ENCODE measurements around the gene COPS3. TPM values are rescaled to one million over a fixed set of nuclear protein-coding genes. Genes with fewer than 3 reads are reported as not detected.

Gene COPS3
- total RNA-seq, 1 experiment from 2014 or later, result 73.6 TPM

GRCh38 chr17:17252149-17252661 is 28.8 kb downstream of the COPS3 start:
- in situ Hi-C loops (cut with HindIII; ENCODE audit: low pct_unique_long_range_greater_than_20kb, low sequenced_read_pairs), result no loop called here
- CTCF ChIA-PET, result no interaction called here
- H3K4me1 ChIP-seq (ENCODE audit: control insufficient read depth, insufficient read depth, low read length), result no peaks in the 10 kb centered on the region

GRCh38 chr17:17246879-17247278 is 34.2 kb downstream of the COPS3 start:
- ChIA-PET CTCF (no interaction called here), POLR2A (no interaction called here)
- DNase-seq (ENCODE audit: low read depth, low spot score) (no peak), ATAC-seq (no peak)
- intact Hi-C loops (cut with micrococcal nuclease; ENCODE audit: unreplicated experiment) (no loop called here), in situ Hi-C loops (cut with HindIII; ENCODE audit: low pct_unique_long_range_greater_than_20kb, low sequenced_read_pairs) (no loop called here)
- no peak for TF ChIP-seq POLR2AphosphoS5 (IDR thresholded peaks at IDR 0.05; ENCODE audit: low read depth, low read length)
- no peak for TF ChIP-seq TCF7L2 (IDR thresholded peaks at IDR 0.05; ENCODE audit: low read depth, low read length)
- TF ChIP-seq, protein P1, sequence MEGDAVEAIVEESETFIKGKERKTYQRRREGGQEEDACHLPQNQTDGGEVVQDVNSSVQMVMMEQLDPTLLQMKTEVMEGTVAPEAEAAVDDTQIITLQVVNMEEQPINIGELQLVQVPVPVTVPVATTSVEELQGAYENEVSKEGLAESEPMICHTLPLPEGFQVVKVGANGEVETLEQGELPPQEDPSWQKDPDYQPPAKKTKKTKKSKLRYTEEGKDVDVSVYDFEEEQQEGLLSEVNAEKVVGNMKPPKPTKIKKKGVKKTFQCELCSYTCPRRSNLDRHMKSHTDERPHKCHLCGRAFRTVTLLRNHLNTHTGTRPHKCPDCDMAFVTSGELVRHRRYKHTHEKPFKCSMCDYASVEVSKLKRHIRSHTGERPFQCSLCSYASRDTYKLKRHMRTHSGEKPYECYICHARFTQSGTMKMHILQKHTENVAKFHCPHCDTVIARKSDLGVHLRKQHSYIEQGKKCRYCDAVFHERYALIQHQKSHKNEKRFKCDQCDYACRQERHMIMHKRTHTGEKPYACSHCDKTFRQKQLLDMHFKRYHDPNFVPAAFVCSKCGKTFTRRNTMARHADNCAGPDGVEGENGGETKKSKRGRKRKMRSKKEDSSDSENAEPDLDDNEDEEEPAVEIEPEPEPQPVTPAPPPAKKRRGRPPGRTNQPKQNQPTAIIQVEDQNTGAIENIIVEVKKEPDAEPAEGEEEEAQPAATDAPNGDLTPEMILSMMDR (IDR thresholded peaks at IDR 0.05), result no peak
- TF ChIP-seq REST (IDR thresholded peaks at IDR 0.05; ENCODE audit: insufficient read depth in 1 of 2, low read depth in 2 of 2, low read length in 1 of 2), result no peak
- TF ChIP-seq SIN3A (IDR thresholded peaks at IDR 0.05; ENCODE audit: borderline replicate concordance, insufficient read depth, low read depth, low read length), result no peak
- Histone ChIP-seq H3K36me3 (ENCODE audit: control insufficient read depth, insufficient read depth, low read length) (peaks cover 9% of the 10 kb centered on the region), H3K9me3 (ENCODE audit: control insufficient read depth, insufficient read depth, low read depth, low read length) (no peaks in the 10 kb centered on the region), H3K27ac (ENCODE audit: low read length) (no peak overlapping the region), H3K4me1 (ENCODE audit: control insufficient read depth, insufficient read depth, low read length) (no peaks in the 10 kb centered on the region), H3K4me3 (ENCODE audit: low read depth in 2 of 2, low read length in 2 of 2) (no peak overlapping the region), H3K27me3 (ENCODE audit: control insufficient read depth, insufficient read depth, low read length) (no peaks in the 10 kb centered on the region)
- BruUV-seq (replicated peaks), result no TSS peak

More at GRCh38 chr17:17252149-17252661, 28.8 kb downstream of the COPS3 start:
- H3K27me3 ChIP-seq (ENCODE audit: control insufficient read depth, insufficient read depth, low read length), result no peaks in the 10 kb centered on the region
- H3K27ac ChIP-seq (ENCODE audit: low read length), result no peak overlapping the region
- H3K4me3 ChIP-seq (ENCODE audit: low read depth in 2 of 2, low read length in 2 of 2), result no peak overlapping the region
- no peaks in the 10 kb centered on the region for H3K9me3 ChIP-seq (ENCODE audit: control insufficient read depth, insufficient read depth, low read depth, low read length)
- no peak for ATAC-seq
- intact Hi-C loops (cut with micrococcal nuclease; ENCODE audit: unreplicated experiment), result no loop called here
- H3K36me3 ChIP-seq (ENCODE audit: control insufficient read depth, insufficient read depth, low read length), result peaks cover 5% of the 10 kb centered on the region
- no TSS peak for BruUV-seq (replicated peaks)
- no peak for TF ChIP-seq REST (IDR thresholded peaks at IDR 0.05; ENCODE audit: insufficient read depth in 1 of 2, low read depth in 2 of 2, low read length in 1 of 2)
- TF ChIP-seq, protein P1 (IDR thresholded peaks at IDR 0.05), result no peak
- TF ChIP-seq SIN3A (IDR thresholded peaks at IDR 0.05; ENCODE audit: borderline replicate concordance, insufficient read depth, low read depth, low read length), result no peak
- TF ChIP-seq POLR2AphosphoS5 (IDR thresholded peaks at IDR 0.05; ENCODE audit: low read depth, low read length), result no peak
- TF ChIP-seq TCF7L2 (IDR thresholded peaks at IDR 0.05; ENCODE audit: low read depth, low read length), result no peak
- no peak for DNase-seq (ENCODE audit: low read depth, low spot score)
- POLR2A ChIA-PET, result no interaction called here

All from Panc1 (cell line).